Stimulated activated CD4-positive, alpha-beta T cell treated with anti-CD3 and anti-CD28 coated beads, Interleukin-4, amount 100 ng/mL, for 48 hours (primary cell): Measurements from ENCODE around the gene TMEM217.
"Not testable (repeated sequence)": the region's sequence is repeated elsewhere in the genome, so short reads cannot be mapped to it uniquely, and the experiment has no call there.

Source experiments
- DNase-seq, 2 donors: peaks; one replicate each; pipeline ENCODE4 v3.0.0-alpha.2; 2020; ENCODE audit warnings: low read depth in 2 of 2

Gene TMEM217

GRCh38 chr6:37185949-37186720, 71.8 kb downstream of the TMEM217 start:
- DNase-seq: not testable (repeated sequence)

DNA sequence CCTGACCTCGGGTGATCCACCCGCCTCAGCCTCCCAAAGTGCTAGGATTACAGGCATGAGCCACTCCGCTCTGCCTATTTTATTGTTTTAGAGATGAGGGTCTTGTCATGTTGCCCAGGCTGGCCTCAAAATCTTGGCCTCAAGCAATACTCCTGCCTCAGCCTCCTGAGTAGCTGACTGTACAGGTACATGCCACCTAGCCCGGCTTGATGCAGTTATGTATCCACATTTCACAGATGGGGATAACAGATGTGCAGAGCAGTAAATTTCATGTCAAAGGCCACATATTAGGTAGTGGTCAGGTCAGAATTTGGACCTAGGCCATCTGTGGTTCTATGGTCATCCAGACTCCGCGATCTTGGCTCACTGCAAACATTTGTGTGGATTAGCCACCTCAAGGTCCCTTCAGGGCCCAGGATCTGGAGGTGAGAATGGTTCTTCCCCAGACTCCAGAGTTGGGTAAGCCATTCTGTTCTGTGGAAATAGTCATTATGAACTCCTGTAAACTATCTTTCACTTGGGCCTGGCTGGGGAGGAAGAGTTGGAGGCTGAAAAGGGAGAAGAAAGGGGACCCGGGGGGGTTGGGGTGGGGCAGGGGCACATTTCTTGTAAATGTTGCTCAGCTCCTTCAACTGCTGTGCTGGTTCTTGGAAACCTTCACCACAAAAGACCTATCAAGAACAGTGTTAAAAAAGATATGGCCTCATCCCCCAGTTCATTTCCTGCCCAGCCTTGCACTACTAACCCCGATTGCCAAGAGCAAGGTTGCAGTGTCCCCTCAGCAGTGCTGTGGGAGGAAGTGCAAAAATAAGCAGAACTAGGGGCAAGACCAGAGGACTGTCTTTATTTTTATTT, 75.0 kb downstream of the TMEM217 start:
- DNase-seq: no peak

DNA sequence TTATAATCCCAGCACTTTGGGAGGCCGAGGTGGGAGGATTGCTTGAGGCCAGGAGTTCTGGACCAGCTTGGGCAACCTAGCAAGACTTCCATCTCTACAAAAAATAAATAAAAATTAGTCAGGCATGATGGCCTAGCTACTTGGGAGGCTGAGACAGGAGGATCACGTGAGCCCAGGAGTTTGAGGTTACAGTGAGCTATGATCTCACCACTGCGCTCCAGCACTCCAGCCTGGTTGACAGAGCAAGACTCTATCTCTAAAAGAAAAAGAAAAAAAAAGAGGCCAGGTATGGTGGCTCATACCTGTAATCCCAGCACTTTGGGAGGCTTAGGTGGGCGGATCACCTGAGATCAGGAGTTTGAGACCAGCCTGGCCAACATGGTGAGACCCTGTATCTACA, 77.3 kb downstream of the TMEM217 start:
- not testable (repeated sequence) for DNase-seq

GRCh38 chr6:37180075-37180474, 77.9 kb downstream of the TMEM217 start:
- no peak for DNase-seq

DNA sequence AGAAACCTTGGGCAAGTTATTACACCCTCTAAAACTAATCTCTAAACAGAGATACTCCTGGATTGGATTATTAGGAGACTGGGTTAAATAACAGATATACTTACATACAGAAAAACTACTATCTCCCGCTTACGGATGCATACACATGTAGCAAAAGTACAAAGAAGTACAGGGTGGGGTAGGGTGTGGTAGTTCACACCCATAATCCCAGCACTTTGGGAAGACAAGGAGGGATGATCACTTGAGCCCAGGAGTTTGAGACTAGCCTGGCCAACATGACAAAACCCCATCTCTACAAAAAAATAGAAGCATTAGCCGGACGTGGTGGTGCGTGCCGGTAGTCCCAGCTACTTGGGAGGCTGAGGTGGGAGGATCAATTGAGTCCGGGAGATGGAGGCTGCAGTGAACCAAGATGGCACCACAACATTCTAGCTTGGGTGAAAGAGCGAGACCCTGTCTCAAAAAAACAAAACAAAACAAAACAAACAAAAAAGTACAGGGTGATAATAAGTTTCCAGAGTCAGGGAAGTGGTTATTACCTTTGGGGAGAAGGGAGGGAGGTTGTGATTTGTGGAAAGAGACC, 79.9 kb downstream of the TMEM217 start:
- DNase-seq: no peak

- no peak for DNase-seq
Measured at GRCh38 chr6:37177077-37177934, 80.6 kb downstream of the TMEM217 start.

DNA sequence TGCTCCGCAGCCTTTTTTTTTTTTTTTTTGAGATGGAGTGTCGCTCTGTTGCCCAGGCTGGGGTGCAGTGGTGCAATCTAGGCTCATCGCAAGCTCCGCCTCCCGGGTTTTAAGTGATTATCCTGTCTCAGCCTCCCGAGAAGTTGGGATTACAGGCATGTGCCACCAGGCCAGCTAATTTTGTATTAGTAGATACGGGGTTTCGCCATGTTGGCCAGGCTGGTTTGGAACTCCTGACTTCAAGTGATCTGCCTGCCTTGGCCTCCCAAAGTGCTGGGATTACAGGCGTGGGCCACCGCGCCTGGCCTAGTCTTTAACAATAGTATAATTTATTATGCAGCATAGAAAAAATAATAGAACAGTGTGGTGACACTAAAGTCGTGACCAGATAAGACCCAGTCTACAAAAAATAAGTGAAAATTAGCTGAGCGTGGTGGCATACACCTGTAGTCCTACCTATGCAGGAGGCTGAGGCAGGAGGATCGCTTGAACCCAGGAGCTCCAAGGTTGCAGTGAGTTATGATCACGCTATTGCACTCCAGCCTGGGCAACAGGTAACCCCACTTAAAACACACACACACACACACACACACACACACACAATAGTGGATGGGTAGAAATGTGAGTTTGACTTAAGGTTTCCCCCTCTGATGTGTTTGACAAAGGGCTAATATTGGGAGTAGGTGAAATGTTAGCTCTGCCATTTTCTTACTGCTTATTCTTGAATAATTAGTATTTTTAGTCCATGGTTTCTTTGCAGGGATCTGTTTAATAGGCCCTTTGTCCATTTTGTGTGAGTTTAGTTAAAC, 81.5 kb downstream of the TMEM217 start:
- no peak for DNase-seq

DNA sequence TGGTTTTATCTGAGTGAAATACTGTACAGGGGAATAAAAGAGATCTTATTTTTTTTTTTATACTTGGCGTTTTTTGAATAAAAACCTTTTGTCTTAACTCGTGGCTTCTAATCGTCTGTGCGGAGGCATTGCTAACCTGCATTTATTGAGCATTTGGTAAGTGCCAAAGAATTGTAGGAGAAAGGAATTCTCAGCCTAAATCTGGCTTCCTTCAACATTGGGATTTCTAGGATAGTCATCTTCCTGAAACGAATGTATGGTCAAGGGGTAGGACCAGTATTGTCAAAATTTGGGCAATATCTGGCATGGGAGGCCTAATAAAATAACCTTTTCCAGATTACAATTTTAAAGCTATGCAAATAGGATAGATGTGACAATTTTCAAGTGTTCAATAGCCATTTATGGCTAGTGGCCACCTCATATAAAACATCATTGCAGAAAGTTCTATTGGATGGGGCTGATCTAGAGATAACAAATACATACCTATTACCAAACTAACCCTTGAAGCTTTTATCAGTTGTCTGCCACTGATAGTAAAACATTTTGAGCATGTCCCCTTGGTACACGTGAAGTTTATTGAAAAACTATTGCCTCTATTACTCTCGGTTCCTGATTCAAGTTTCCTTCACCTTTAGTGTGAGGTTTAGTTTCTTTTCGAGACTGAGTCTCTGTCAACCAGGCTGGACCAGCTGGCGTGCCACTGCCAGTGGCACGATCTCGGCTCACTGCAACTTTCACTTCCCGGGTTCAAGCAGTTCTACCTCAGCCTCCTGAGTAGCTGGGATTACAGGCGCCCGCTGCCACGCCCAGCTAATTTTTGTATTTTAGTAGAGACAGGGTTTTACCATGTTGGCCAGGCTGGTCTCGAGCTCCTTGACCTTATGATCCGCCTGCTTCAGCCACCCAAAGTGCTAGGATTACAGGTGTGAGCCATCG, 82.3 kb downstream of the TMEM217 start:
- no peak for DNase-seq

DNA sequence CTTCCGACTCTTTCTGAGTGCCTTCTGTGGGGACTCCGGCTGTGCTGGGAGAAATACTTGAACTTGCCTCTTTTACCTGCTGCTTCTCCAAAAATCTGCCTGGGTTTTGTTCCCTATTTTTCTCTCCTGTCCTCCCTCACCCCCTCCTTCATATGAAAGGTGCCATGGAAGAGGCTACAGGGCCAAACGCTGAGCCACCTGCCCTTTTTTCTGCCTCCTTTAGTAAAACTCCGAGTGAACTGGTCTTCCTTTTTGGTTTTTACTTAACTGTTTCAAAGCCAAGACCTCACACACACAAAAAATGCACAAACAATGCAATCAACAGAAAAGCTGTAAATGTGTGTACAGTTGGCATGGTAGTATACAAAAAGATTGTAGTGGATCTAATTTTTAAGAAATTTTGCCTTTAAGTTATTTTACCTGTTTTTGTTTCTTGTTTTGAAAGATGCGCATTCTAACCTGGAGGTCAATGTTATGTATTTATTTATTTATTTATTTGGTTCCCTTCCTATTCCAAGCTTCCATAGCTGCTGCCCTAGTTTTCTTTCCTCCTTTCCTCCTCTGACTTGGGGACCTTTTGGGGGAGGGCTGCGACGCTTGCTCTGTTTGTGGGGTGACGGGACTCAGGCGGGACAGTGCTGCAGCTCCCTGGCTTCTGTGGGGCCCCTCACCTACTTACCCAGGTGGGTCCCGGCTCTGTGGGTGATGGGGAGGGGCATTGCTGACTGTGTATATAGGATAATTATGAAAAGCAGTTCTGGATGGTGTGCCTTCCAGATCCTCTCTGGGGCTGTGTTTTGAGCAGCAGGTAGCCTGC, 83.2 kb downstream of the TMEM217 start:
- no peak for DNase-seq

DNA sequence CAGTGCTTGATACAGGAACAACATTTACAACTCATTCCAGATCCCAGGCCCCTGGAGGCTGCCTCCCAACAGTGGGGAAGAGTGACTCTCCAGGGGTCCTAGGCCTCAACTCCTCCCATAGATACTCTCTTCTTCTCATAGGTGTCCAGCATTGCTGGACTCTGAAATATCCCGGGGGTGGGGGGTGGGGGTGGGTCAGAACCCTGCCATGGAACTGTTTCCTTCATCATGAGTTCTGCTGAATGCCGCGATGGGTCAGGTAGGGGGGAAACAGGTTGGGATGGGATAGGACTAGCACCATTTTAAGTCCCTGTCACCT, 83.8 kb downstream of the TMEM217 start:
- no peak for DNase-seq

GRCh38 chr6:37173493-37174195, 84.3 kb downstream of the TMEM217 start:
- peak; percentile 24 to 42 for DNase-seq

DNA sequence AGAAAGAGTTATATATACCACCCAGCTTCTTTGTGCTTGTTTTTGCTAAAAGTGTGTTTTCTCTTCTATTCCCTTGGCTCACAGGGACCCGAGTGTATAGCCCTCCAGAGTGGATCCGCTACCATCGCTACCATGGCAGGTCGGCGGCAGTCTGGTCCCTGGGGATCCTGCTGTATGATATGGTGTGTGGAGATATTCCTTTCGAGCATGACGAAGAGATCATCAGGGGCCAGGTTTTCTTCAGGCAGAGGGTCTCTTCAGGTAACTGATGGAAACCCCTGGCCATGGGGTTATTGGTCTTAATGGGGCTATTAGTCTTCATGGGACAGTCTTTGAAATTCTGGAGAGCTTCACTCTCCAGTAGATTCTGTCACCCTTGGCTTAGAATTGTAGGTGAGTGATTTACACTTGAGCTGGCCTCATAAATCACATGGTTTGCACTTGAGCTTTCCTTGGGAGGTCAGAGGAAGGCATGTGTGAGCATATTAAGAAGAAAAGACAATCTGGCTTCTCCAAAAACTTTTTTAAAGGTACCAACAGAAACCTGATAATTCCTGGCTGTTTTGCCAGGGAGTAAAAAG, 84.9 kb downstream of the TMEM217 start:
- no peak for DNase-seq

GRCh38 chr6:37171970-37172812, 85.8 kb downstream of the TMEM217 start:
- peak; percentile 80 to 86 for DNase-seq

GRCh38 chr6:37171201-37171969, 86.6 kb downstream of the TMEM217 start:
- no peak for DNase-seq

DNA sequence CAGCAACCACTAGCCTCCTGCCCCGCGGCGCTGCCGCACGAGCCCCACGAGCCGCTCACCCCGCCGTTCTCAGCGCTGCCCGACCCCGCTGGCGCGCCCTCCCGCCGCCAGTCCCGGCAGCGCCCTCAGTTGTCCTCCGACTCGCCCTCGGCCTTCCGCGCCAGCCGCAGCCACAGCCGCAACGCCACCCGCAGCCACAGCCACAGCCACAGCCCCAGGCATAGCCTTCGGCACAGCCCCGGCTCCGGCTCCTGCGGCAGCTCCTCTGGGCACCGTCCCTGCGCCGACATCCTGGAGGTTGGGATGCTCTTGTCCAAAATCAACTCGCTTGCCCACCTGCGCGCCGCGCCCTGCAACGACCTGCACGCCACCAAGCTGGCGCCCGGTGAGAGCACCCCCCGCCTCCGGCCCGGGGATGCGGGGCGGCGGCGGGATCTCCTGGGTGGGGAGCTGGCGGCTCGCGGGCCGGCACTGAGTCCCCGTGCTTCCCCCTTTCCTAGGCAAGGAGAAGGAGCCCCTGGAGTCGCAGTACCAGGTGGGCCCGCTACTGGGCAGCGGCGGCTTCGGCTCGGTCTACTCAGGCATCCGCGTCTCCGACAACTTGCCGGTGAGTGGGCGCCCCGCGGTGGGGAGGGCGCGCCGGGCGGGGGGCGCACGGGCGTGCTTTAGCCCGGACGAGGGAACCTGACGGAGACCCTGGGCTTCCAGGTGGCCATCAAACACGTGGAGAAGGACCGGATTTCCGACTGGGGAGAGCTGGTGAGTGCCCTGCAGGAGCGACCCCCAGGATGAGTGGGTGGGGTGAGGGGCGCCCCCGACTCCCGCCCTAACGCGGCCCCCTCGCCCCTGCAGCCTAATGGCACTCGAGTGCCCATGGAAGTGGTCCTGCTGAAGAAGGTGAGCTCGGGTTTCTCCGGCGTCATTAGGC, 87.4 kb downstream of the TMEM217 start:
- peak; percentile 39 to 44 for DNase-seq
